Activated CD8-positive, alpha-beta memory T cell treated with anti-CD3 and anti-CD28 coated beads, Interleukin-2, amount 10 ng/mL, durations not matched to agents 7 days and 5 days (primary cell): Measurements from ENCODE around the gene NUBPL. TPM values are rescaled to one million over a fixed set of nuclear protein-coding genes. Genes with fewer than 3 reads are reported as not detected.

Source experiments
- ATAC-seq: fragments of 150-1000 bp; cut with Tn5 transposase; one replicate; pipeline ENCODE4 v1.10.0; 2021; ENCODE audit warnings: moderate library complexity
- CTCF ChIA-PET: fragments of 350-600 bp; sonication (Branson Sonifier 250); formaldehyde crosslinking; loops from one replicate; lab custom pipeline; 2021; ENCODE audit warnings: antibody characterized with exemption; lab: Charles Lee
- DNase-seq: peaks from one replicate; pipeline ENCODE4 v3.0.0-alpha.2; 2020
- H3K27ac Mint-ChIP-seq: one replicate; pipeline ENCODE4 v1.8.0; 2021; ENCODE audit warnings: mild to moderate bottlenecking, mixed read lengths
- H3K27me3 Mint-ChIP-seq: one replicate; pipeline ENCODE4 v1.8.0; 2021; ENCODE audit warnings: mixed read lengths
- H3K36me3 Mint-ChIP-seq: one replicate; pipeline ENCODE4 v1.8.0; 2021; ENCODE audit warnings: mild to moderate bottlenecking, mixed read lengths
- H3K4me1 Mint-ChIP-seq: one replicate; pipeline ENCODE4 v1.8.0; 2021; ENCODE audit warnings: mixed read lengths
- H3K4me3 Mint-ChIP-seq: one replicate; pipeline ENCODE4 v1.8.0; 2021; ENCODE audit warnings: mild to moderate bottlenecking, moderate library complexity, mixed read lengths
- H3K9me3 Mint-ChIP-seq: one replicate; pipeline ENCODE4 v1.8.0; 2022; ENCODE audit warnings: low read depth, mixed read lengths
- total RNA-seq, 2 experiments: library from RNA; stranded (reverse); gene quantifications; one replicate each; pipeline ENCODE4 v1.2.3, GENCODE V29; 2021

Gene NUBPL
- total RNA-seq, 2 experiments from 2014 or later: 6.3 to 7.4 TPM

DNA sequence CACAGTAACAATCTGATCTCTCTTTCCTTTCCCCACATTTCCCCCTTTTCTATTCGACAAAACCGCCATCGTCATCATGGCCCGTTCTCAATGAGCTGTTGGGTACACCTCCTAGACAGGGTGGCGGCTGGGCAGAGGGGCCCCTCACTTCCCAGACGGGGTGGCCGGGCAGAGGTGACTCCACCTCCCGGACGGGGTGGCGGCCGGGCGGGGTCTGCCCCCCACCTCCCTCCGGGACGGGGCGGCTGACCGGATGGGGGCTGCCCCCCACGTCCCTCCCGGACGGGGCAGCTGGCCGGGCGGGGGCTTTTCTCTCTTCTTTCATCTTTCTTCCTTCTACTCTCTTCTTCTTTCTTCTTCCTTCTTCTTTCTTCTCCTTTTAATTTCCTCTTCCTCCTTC, 1.3 kb upstream of the NUBPL start:
- Mint-ChIP-seq H3K27me3 (peaks cover 22% of the 10 kb centered on the region), H3K36me3 (peaks cover 1% of the 10 kb centered on the region), H3K9me3 (no peaks in the 10 kb centered on the region), H3K4me3 (no peak overlapping the region), H3K27ac (no peak overlapping the region), H3K4me1 (peaks cover 26% of the 10 kb centered on the region)
- CTCF ChIA-PET: no interaction called here
- DNase-seq (no peak), ATAC-seq (no peak)

DNA sequence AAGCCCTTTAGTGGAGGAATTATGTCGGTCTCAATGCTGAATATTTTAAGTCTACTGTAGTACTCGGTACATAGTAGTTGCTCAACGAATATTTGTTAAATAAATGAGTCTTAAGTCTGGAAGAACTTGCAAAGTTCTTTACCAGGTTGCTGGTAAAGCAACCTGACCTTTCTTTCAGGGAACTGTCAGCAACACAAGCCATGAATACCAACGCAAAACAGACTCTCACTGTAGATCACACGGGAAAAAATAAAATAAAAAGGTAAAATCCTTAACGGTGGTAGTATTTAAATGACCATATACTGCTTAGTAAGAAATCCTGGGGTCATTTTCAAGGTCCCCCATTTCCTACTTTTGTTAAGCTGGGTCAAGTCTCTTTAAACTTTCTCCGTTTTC, 447 bp upstream of the NUBPL start:
- no peak for DNase-seq
- no peak for ATAC-seq
- CTCF ChIA-PET: no interaction called here

DNA sequence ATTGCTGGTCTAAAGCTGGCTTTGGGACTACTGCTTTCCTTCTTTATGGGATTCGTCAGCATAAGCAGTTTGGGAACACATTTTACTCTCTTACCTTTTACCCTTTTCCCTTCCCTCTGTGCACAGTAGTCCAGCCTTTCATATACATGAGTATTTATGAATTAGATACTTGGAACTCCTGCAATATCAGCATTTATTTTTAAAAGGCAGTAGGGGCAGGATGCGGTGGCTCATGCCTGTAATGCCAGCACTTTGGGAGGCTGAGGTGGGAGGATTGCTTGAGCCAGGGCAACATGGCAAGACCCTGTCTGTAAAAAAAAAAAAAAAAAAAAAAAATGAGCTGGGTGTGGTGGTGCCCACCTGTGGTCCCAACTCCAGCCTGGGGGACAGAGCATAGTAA, 3.0 kb downstream of the NUBPL start:
- no peak overlapping the region for H3K27ac Mint-ChIP-seq
- H3K36me3 Mint-ChIP-seq: peaks cover 6% of the 10 kb centered on the region
- CTCF ChIA-PET: interaction anchor here (1.5 kb wide), 1 partner anchor 13 kb away, joined by 4 read pairs; no protein-coding TSS in a partner anchor
- H3K9me3 Mint-ChIP-seq: no peaks in the 10 kb centered on the region
- H3K27me3 Mint-ChIP-seq: peaks cover 3% of the 10 kb centered on the region
- ATAC-seq (no peak), DNase-seq (no peak)
- peaks cover 30% of the 10 kb centered on the region for H3K4me1 Mint-ChIP-seq
- no peak overlapping the region for H3K4me3 Mint-ChIP-seq

More for the DNA sequence above, 447 bp upstream of the NUBPL start:
- peaks cover 26% of the 10 kb centered on the region for H3K4me1 Mint-ChIP-seq
- H3K4me3 Mint-ChIP-seq: peak overlapping the region; percentile 91
- no peaks in the 10 kb centered on the region for H3K9me3 Mint-ChIP-seq
- H3K27ac Mint-ChIP-seq: peak overlapping the region; percentile 97
- H3K36me3 Mint-ChIP-seq: peaks cover 1% of the 10 kb centered on the region
- peaks cover 19% of the 10 kb centered on the region for H3K27me3 Mint-ChIP-seq

DNA sequence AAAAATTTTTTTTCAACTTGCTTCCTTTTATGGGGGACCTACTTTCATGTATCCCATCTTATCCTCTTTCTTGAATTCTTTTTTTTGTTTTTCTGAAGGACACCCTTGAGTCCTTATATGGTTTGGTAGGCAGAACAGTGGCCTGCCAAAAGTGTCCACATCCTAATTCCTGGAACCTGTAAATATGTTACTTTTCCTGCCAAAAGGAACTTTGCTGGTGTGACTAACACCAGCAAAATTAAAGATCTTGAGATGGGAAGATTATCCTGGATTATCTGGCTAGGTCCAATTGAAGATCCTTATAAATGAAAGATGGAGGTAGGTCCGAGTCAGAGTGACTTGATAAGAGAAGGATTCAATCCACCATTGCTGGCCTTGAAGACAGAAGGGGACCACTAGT, 5.3 kb downstream of the NUBPL start:
- no peak overlapping the region for H3K4me3 Mint-ChIP-seq
- H3K27me3 Mint-ChIP-seq: no peaks in the 10 kb centered on the region
- H3K4me1 Mint-ChIP-seq: peaks cover 19% of the 10 kb centered on the region
- H3K36me3 Mint-ChIP-seq: peaks cover 5% of the 10 kb centered on the region
- no peak overlapping the region for H3K27ac Mint-ChIP-seq
- CTCF ChIA-PET: no interaction called here
- DNase-seq (no peak), ATAC-seq (no peak)
- no peaks in the 10 kb centered on the region for H3K9me3 Mint-ChIP-seq

DNA sequence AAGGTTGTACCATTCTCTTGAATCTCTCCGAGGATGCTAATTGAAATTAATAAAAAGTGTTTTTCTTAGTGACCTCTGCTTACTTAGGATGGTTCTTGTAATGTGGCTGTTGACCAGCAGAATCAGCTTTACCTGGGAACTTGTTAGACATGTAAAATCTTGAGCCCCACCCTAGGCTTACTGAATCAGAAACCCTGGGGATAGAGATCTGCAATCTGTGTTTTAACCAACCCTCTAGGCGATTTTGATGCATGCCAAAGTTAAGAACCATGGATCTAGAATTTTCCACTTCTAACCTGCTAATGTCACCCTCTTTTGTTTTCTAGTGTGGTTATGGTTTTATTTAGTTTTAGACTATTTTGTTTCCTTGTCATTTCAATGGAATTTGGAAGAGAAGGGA, 6.5 kb downstream of the NUBPL start:
- no peak for DNase-seq
- no peak overlapping the region for H3K4me3 Mint-ChIP-seq
- H3K4me1 Mint-ChIP-seq: peaks cover 12% of the 10 kb centered on the region
- CTCF ChIA-PET: no interaction called here
- H3K9me3 Mint-ChIP-seq: no peaks in the 10 kb centered on the region
- no peaks in the 10 kb centered on the region for H3K27me3 Mint-ChIP-seq
- no peak overlapping the region for H3K27ac Mint-ChIP-seq
- ATAC-seq: no peak
- peaks cover 5% of the 10 kb centered on the region for H3K36me3 Mint-ChIP-seq

DNA sequence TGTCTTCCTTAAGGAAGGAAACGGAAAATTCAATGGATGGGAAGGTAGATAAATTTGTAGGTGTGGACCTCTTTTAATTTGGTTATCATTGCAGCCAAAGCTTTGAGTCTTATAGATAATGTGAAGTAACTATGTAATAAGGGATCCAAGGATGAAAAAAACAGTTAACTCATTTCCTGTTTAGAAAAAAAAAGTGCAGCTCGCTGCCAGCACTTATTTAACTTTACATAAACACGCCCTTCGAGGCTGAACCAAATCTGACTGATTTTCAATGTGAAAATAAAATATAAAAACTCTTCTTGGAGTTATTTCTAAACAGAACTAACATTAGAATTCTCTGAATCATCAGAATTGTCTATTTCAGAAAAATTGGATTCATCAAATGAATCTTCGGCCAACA, 7.0 kb downstream of the NUBPL start:
- no peak overlapping the region for H3K4me3 Mint-ChIP-seq
- CTCF ChIA-PET: no interaction called here

DNA sequence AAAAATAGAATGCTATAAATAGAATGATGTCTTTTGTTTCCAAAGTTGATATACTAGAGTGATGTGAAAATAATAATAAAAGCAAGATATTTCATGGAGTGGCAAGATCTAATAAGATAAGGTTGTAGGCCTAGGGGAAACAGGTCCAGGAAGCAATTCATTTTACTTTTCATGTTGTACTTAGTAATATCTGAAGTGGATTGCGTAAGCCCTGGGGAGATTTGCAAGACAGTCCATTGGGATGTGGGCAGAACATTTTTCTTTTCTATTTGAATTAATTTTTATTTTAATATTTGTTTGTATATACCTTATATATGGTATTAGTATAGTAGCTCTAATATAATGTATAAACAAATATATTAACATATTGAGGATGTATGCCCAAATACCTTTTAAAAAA, 7.5 kb downstream of the NUBPL start:
- Mint-ChIP-seq H3K36me3 (peaks cover 5% of the 10 kb centered on the region), H3K4me3 (no peak overlapping the region), H3K27me3 (no peaks in the 10 kb centered on the region), H3K27ac (no peak overlapping the region), H3K4me1 (peaks cover 6% of the 10 kb centered on the region), H3K9me3 (no peaks in the 10 kb centered on the region)
- ATAC-seq (no peak), DNase-seq (no peak)
- CTCF ChIA-PET: no interaction called here

More for the DNA sequence above, 7.0 kb downstream of the NUBPL start:
- Mint-ChIP-seq H3K9me3 (no peaks in the 10 kb centered on the region), H3K4me1 (peaks cover 10% of the 10 kb centered on the region), H3K27ac (no peak overlapping the region), H3K27me3 (no peaks in the 10 kb centered on the region), H3K36me3 (peaks cover 5% of the 10 kb centered on the region)
- ATAC-seq (no peak), DNase-seq (no peak)

DNA sequence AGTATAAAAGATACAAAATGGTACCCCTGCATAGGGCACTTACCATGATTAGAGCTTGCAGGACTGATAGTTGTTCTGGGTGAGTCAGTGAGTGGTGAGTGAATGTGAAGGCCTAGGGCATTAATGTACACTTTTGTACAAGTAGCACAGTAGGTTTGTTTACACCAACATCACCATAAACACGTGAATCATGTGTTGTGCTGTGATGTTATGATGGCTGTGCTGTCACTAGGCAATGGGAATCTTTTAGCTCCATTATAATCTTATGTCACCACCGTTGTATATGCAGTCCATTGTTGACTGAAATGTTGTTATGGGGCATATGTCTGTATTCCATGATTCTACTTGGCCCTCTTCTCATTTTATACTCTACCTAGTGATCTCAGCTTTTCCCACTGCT, 11.8 kb downstream of the NUBPL start:
- Mint-ChIP-seq H3K9me3 (no peaks in the 10 kb centered on the region), H3K27ac (no peak overlapping the region), H3K4me3 (no peak overlapping the region), H3K27me3 (no peaks in the 10 kb centered on the region), H3K36me3 (peaks cover 8% of the 10 kb centered on the region), H3K4me1 (peaks cover 4% of the 10 kb centered on the region)
- CTCF ChIA-PET: interaction anchor here (0.6 kb wide), 1 partner anchor 1414 kb away, joined by 3 read pairs; no protein-coding TSS in a partner anchor
- ATAC-seq (no peak), DNase-seq (no peak)

DNA sequence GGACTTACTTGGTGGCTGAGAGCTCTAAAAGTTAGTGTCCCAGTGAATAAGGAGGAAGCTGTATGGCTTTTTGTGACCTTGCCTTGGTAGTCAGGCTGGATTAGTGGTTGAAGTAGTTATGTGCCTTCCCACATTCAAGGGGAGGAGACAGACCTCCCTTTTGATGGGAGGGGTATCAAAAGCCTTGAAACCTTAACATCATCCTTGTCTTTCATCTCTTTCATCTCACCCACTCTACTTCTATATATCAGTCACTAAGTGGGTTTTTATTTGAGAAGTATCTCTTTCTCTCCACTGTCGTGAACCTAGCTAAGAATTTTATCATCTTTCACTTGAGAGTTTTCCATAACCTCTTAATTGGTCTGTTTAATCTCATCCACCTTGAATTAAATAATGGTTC, 15.7 kb downstream of the NUBPL start:
- CTCF ChIA-PET: interaction anchor here (1.1 kb wide), 1 partner anchor 13 kb away, joined by 4 read pairs; no protein-coding TSS in a partner anchor
- Mint-ChIP-seq H3K27ac (no peak overlapping the region), H3K36me3 (peaks cover 6% of the 10 kb centered on the region), H3K4me1 (peaks cover 2% of the 10 kb centered on the region), H3K27me3 (no peaks in the 10 kb centered on the region), H3K4me3 (no peak overlapping the region), H3K9me3 (no peaks in the 10 kb centered on the region)
- DNase-seq: no peak
- no peak for ATAC-seq

DNA sequence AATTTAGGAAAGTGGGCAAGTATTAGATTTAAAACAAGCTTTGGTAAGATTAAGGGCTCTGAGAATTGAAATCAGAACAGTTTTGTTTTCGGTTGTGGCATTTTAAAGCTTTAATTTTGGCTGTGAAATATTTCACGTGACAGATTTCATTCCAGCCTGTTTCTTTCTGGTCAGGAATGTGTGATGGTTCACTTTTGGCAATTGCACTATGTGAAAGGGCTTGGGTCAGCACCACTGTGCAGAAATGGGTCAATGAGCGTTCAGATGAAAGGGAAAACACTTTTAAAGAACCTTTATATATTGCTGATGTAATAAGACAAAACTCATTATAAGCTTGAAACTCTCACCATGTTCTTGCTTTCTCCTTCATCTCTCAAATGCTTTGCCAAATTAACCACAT, 17.1 kb downstream of the NUBPL start:
- Mint-ChIP-seq H3K9me3 (no peaks in the 10 kb centered on the region), H3K27me3 (no peaks in the 10 kb centered on the region), H3K36me3 (peaks cover 6% of the 10 kb centered on the region), H3K27ac (no peak overlapping the region), H3K4me1 (peaks cover 2% of the 10 kb centered on the region), H3K4me3 (no peak overlapping the region)
- DNase-seq: no peak
- CTCF ChIA-PET: no interaction called here
- no peak for ATAC-seq

DNA sequence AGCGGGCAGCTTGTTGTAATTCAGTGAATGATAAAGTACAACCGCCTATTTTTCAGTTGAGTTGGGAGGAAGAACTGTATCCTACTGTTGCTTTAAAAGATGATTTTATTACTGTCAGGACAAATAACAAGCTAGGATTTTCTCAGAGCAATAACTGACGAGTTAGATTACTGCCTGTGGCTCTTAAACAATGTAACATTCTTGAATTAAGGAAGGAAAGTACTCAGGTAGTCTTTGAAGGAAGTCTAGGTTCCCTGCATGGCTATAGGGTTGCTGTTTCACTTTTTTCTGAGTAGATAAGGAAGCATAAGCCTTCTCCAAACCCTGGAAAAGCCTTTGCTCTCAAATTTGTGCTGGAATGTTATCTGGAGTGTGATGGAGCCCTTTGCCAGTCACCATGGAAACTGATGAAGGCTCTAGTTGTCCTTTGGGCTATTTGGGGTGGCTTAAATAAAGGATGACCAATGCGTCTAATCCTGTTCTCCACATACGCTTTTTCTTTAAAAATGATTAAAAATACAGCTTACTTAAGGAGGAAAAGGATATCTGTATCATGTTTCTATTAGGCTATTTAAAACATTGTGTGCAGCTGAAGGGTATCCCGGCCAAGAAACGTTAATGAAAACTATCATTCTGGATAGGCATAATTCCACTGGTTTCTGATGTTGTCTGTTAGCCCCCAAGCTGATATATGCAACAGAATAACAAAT, 17.7 kb downstream of the NUBPL start:
- Mint-ChIP-seq H3K4me1 (peaks cover 2% of the 10 kb centered on the region), H3K9me3 (no peaks in the 10 kb centered on the region), H3K27ac (no peak overlapping the region), H3K4me3 (no peak overlapping the region), H3K27me3 (no peaks in the 10 kb centered on the region), H3K36me3 (peaks cover 6% of the 10 kb centered on the region)
- DNase-seq (no peak), ATAC-seq (no peak)
- CTCF ChIA-PET: no interaction called here

DNA sequence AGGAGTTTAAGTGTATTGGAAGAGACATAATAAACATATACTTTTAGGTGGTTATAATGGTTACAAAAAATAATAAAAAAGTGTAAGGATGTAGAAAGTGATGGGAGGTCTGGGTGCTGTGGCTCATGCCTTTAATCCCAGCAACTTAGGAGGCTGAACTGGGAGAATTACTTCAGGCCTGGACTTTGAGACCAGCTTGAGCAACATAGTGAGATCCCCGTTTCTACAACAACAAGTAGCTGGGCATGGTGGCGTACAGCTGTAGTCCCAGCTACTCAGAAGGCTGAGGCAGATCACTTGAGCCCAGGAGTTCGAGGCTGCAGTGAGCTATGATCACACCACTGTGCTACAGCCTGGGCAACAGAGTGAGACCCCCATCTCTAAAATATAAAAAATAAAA, 19.0 kb downstream of the NUBPL start:
- Mint-ChIP-seq H3K36me3 (peaks cover 6% of the 10 kb centered on the region), H3K27ac (no peak overlapping the region), H3K9me3 (no peaks in the 10 kb centered on the region), H3K4me1 (peaks cover 2% of the 10 kb centered on the region), H3K27me3 (no peaks in the 10 kb centered on the region), H3K4me3 (no peak overlapping the region)
- CTCF ChIA-PET: no interaction called here
- DNase-seq (no peak), ATAC-seq (no peak)

DNA sequence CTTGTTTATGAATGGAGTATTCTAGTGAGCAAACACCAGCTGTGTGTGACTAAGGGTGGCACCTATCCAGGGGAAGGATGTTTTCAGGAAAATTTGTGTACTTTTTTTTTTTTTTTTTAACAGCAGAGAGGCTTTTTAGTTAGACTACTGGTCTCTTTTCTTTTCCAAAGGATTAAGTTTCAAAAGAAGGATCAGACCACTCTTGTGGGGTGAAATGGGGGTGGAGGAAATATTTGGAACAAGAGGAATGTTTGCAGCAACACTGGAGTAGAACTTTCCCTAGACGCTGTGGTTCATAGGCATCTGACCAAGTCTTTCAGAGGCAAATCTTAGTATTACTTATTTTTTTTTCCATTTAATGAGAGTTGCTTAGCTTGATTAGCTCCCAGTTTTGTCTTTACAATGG, 21.1 kb downstream of the NUBPL start:
- no peak overlapping the region for H3K4me3 Mint-ChIP-seq
- H3K36me3 Mint-ChIP-seq: peaks cover 3% of the 10 kb centered on the region
- ATAC-seq: no peak
- DNase-seq: no peak
- peaks cover 6% of the 10 kb centered on the region for H3K4me1 Mint-ChIP-seq
- H3K27me3 Mint-ChIP-seq: no peaks in the 10 kb centered on the region
- H3K27ac Mint-ChIP-seq: no peak overlapping the region
- no peaks in the 10 kb centered on the region for H3K9me3 Mint-ChIP-seq
- CTCF ChIA-PET: no interaction called here

DNA sequence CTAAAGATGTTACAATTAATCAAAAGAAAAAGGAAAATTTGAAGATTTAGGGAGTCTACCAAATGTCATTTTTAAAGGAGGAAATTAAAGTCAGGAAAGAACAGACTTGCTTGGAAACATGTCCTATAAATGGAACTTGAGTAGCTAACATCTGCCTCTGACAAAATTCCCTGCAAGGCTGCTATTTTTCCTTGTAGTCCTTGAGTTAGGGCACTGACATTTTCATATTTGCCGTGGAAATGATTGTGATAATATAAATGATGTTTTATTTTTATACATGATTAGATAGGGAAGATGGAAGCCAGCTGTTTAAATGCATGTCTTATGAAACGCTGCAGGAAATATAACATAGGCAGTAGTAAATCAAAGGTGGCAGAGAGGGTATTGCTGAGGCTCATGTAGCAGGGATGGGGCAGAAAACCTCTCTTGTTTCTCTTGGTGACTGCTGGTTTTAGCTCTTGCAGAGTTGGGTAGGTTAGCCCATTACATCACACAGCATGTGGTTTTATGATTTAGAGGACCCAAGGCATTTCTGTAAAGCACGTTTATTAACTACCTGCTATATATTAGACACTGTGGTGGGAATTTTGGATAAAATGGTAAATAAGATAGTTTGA, 21.7 kb downstream of the NUBPL start:
- Mint-ChIP-seq H3K4me3 (no peak overlapping the region), H3K27me3 (no peaks in the 10 kb centered on the region), H3K27ac (no peak overlapping the region), H3K4me1 (peaks cover 4% of the 10 kb centered on the region), H3K9me3 (no peaks in the 10 kb centered on the region), H3K36me3 (peaks cover 3% of the 10 kb centered on the region)
- ATAC-seq: no peak
- no peak for DNase-seq
- CTCF ChIA-PET: no interaction called here
